GM20431 (cell line): ENCODE data around the gene DRAXIN.

Source experiments
- in situ Hi-C: fragments of 300-500 bp; cut with MseI, MboI; formaldehyde crosslinking; loops from one replicate; pipeline ENCODE4 v1.15.0; 2020; ENCODE audit warnings: low sequenced_read_pairs; ENCODE audit not compliant: unreplicated experiment

DRAXIN gene, protein sequence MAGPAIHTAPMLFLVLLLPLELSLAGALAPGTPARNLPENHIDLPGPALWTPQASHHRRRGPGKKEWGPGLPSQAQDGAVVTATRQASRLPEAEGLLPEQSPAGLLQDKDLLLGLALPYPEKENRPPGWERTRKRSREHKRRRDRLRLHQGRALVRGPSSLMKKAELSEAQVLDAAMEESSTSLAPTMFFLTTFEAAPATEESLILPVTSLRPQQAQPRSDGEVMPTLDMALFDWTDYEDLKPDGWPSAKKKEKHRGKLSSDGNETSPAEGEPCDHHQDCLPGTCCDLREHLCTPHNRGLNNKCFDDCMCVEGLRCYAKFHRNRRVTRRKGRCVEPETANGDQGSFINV

GRCh38 chr1:11691302-11691914 is at the start of gene DRAXIN:
DRAXIN (plus strand) TSS chr1:11691710; CDS start chr1:11706259, 14,549 bp downstream.
- in situ Hi-C loops, result no loop called here

GRCh38 chr1:11641776-11642305 is 49.7 kb upstream of the DRAXIN start:
- in situ Hi-C loops, result loop anchor here (25.0 kb wide), 2 partner anchors 330 to 605 kb away; partner anchors contain the start of gene MASP2

DNA sequence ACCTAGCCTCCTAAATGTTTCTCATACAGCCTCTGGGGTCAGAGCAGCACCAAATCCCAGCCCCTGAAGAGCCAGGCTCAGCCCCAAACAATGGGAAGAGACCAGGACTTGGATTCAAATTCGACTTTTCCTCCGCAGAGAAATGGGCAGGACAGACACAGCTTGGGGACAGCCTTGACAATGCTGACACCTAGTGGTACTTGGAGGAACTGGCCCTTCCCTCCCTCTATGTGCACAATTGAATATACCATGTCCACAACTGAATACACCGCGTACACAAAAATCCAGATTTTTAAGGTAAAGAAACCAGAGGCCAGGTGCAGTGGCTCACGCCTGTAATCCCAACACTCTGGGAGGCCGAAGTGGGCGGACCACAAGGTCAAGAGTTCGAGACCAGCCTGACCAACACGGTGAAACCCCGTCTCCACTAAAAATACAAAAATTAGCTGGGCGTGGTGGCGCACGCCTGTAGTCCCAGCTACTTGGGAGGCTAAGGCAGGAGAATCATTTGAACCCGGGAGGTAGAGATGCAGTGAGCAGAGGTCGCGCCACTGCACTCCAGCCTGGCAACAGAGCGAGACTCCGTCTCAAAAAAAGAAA is 49.0 kb upstream of the DRAXIN start:
- in situ Hi-C loops, result loop anchor here (25.0 kb wide), 2 partner anchors 330 to 605 kb away; partner anchors contain the start of gene MASP2

DNA sequence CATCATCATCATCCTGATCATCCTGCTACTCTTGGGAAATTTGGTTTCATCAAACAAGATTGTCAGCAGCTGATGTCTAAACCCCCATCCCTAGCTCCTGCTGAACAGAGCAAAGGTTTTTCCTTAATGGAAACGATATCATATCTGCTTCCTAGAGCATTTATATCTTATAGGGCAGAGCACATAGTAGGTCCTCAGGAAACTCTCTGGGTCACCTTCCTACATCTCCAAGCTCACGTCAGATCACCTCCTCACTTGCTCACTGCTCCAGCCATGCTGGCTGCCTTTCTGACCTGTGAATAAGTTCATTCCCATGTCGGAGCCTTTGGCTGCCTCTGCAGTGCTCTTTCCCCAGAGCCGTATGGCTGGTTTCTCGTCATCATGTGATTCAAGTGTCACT is 47.7 kb upstream of the DRAXIN start:
- in situ Hi-C loops, result loop anchor here (25.0 kb wide), 2 partner anchors 331 to 606 kb away; partner anchors contain the start of gene MASP2

DNA sequence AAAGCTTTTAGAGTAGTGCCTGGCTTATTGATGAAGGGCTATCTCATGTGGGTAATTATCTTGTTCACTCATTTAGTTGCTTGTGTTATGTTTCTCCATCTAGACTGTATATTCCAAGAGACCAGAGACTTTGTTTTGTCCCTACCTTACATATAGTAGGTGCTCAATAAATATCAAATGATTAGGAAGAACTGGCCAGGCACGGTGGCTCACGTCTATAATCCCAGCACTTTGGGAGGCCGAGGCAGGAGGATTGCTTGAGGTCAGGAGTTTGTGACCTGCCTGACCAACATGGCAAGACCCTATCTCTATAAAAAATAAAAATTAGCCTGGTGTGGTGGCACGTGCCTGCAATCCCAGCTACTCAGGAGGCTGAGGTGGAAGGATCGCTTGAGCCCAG is 46.2 kb upstream of the DRAXIN start:
- in situ Hi-C loops, result loop anchor here (25.0 kb wide), 2 partner anchors 333 to 608 kb away; partner anchors contain the start of gene MASP2

DNA sequence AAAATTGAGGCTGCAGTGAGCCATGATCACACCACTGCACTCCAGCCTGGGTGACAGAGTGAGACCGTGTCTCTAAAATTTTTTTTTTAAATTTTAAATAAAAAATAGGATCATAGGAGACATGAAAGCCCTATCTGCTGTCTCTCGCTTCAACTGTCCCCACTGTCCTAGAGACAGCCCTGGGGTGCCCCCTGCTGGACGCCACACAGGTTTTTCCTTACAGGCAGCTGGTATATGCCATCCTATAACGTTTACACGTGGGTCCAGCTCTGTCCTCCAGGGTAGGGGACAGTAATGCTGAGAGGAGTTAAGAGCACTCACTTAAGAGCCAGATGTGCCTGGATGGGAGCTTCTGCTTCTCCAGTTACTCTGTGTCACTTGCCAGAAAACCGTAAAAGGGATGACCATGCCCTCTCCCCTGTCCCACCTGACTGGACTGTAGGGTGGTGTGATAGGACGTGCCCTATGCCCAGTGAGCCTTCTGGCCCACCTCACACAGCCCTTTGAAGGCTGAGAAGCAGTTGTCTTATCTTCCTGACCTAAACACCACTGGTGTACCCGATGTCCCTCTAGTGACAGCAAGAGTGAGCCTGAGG is 45.7 kb upstream of the DRAXIN start:
- in situ Hi-C loops, result loop anchor here (25.0 kb wide), 2 partner anchors 333 to 608 kb away; partner anchors contain the start of gene MASP2

DNA sequence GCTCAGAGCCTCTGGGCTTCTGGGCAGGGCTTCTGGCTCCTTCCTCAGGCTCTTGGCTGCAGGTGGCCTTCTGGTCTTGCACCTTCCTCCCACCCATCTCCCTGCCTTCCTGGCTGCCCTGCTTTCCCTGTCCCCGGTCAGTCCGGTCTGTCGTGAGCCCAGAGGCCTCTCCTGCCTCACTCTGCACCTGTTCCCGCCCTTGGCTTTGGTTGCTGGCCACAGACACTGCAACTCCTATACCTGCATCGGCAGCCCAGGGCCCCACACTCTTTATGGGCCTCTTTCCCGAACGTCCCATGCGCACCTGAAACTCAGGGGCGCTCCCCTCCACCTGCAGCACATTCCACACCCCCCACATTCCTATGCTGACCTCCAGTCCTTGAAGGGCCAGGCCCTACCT is 45.2 kb upstream of the DRAXIN start:
- in situ Hi-C loops, result loop anchor here (25.0 kb wide), 2 partner anchors 334 to 609 kb away; partner anchors contain the start of gene MASP2

DNA sequence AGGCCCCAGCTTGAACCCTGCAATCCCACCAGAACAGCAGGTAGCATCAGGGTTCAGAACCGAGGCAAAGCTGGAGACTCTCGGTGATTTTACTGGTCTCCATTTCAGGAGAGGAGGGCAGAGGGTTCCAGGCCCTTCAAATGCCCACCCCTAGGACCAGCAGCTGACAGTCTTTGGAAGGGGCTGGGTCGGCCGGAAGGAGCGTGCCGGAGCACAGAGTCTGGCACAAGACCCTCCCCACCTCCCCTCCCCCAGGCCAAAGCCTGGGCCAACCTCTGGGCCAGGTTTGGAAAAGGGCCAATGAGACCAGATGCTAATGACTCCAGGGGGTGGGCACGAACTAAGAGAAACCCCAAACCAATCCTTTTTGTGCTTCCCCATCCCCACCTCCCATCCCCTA is 44.2 kb upstream of the DRAXIN start:
- in situ Hi-C loops, result loop anchor here (25.0 kb wide), 2 partner anchors 335 to 610 kb away; partner anchors contain the start of gene MASP2

GRCh38 chr1:11648039-11648438 is 43.5 kb upstream of the DRAXIN start:
- in situ Hi-C loops, result loop anchor here (25.0 kb wide), 2 partner anchors 336 to 611 kb away; partner anchors contain the start of gene MASP2

GRCh38 chr1:11648732-11649158 is 42.8 kb upstream of the DRAXIN start:
- in situ Hi-C loops, result loop anchor here (25.0 kb wide), 2 partner anchors 336 to 611 kb away; partner anchors contain the start of gene MASP2

- in situ Hi-C loops, result loop anchor here (25.0 kb wide), 2 partner anchors 337 to 612 kb away; partner anchors contain the start of gene MASP2
Observed at GRCh38 chr1:11649237-11649623, 42.3 kb upstream of the DRAXIN start.

DNA sequence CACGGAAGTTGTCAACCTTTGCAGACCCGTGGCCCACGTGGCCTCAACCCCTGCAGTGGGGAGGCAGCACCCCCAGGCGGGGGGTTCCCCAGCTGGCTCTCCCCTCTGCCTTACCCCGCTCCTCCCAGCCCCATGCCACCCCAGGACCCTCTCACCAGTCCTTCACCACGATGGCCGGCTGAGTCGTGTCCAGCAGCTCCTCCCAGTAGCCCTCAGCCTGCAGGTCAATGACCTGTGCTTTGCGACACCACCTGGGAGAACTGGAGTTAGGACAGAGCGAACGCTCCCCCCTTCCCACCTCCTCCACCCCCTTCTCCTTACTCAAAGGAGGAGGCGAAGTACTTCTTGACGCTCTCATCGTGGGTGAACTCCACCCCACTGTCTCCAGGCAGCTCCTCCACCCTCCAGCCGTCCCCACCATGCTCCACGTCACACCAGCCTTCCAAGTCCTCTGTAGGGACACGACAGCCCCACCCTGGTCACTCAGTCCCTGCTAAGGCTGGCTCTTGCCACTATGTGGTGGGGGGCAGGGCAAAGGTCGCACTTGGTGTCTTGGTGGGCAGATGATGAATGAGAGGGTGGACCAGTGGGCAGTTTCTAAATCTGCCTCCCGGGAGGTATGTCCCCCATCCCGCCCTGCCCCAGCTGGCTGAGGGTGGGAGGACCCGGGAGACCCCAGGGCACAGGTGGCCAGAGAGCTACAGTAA is 41.7 kb upstream of the DRAXIN start:
- in situ Hi-C loops, result loop anchor here (10.0 to 25.0 kb wide), 3 partner anchors 75 to 612 kb away; partner anchors contain the start of gene MASP2

GRCh38 chr1:11650331-11650991 is 41.0 kb upstream of the DRAXIN start:
- in situ Hi-C loops, result loop anchor here (10.0 kb wide), 1 partner anchor 74 kb away; no protein-coding TSS in a partner anchor

- in situ Hi-C loops, result loop anchor here (10.0 kb wide), 1 partner anchor 74 kb away; no protein-coding TSS in a partner anchor
Observed at GRCh38 chr1:11651017-11651416, 40.5 kb upstream of the DRAXIN start.

DNA sequence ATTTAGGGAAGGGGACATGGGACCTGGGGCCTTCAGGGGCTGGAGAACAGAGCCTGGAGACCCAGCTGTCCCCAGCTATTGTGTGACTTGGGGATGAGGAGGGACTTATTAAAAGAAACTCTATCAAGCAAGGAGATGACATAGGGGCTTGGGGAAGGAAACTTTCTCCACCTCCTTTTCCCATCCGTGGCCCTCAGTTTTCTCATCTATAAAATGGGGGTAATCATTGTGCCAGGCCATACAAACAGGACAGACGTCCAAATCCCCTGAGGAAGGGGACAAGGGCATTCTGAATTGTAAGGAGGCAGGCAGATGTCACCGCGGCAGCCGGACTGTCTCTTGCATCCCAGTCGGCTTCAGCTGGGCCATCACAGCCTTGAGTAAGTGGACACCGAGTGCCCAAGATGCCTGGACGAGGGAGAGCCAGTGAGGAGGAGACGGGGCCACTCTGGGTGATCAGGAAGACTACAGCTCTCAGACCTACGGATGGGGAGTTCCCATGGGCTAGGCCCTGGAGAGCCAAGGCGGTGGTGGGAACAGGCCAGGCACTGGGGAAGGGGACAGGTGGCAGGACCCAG is 39.2 kb upstream of the DRAXIN start:
- in situ Hi-C loops, result loop anchor here (10.0 kb wide), 1 partner anchor 73 kb away; no protein-coding TSS in a partner anchor

DNA sequence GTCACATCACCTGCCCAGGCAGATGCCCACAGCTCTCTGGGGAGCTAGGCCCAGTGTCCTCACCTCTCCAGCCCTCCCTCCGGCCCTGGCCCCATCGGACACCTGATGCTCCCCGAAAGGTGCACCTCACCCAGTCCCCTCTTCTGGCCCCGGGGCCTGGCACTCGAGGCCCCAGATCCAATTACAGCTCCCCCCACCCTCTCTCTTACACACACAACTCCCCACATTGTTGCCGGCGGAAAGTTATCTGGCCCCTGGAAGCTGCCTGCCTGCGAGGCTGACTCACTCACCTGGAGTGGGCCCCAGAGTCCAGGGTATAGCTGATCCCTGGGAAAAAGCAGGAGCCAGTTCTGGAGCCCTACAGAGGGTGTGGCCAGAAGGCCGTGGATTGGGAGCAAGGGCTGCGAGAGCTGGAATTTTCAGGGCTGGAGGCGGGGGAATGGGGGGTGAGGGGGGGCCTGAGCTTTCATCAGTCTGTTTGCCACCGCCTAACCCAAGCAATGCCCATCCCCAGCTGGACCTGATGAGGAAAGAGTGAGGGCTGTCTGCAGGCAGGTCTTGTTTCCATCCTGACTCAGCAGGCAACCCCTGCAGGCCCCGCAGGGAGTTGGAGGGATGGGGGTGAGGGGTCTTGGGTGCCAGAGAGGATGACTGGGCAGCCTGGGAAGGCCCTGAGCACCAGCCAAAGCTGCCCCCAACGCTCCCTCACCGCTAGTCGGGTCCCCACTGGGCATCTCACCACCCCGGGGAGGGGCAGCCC is 38.2 kb upstream of the DRAXIN start:
- in situ Hi-C loops, result loop anchor here (10.0 kb wide), 1 partner anchor 72 kb away; no protein-coding TSS in a partner anchor

- in situ Hi-C loops, result loop anchor here (10.0 kb wide), 1 partner anchor 71 kb away; no protein-coding TSS in a partner anchor
Observed at GRCh38 chr1:11653861-11654136, 37.7 kb upstream of the DRAXIN start.
